K562 (cell line): Measurements from ENCODE around the gene PRDX3. TPM values are rescaled to one million over a fixed set of nuclear protein-coding genes. Genes with fewer than 3 reads are reported as not detected.

Source experiments
- FOXM1 ChIP-seq, 2 experiments: fragments of 450-650 bp in 1 of 2; sonication (generic) in 1 of 2; formaldehyde crosslinking in 1 of 2; IDR thresholded peaks; 2 replicates each; pipeline versions ENCODE4 v1.6.1 to v1.9.0; 2017 to 2022; ENCODE audit warnings: low read depth in 2 of 2, mild to moderate bottlenecking in 2 of 2, missing genetic modification reagents in 1 of 2, moderate library complexity in 1 of 2
- GABPA ChIP-seq: fragments of 200-800 bp; sonication (Bioruptor generic); conservative IDR thresholded peaks from 2 replicates; pipeline ENCODE4 v1.6.1; 2016; ENCODE audit warnings: low read depth, missing genetic modification characterization, missing compliant biosample characterization
- GATAD2B ChIP-seq: fragments of 450-650 bp; IDR thresholded peaks from 2 replicates; pipeline ENCODE4 v1.6.1; 2017; ENCODE audit warnings: mild to moderate bottlenecking, borderline replicate concordance
- GTF2E2 ChIP-seq: fragments of 200-800 bp; sonication (Bioruptor generic); IDR thresholded peaks from 2 replicates; pipeline ENCODE4 v1.6.1; 2016; ENCODE audit warnings: missing genetic modification characterization, missing compliant biosample characterization
- HMBOX1 ChIP-seq: sonication (generic); IDR thresholded peaks from 2 replicates; pipeline ENCODE4 v1.6.1; 2016
- MAFK ChIP-seq: IDR thresholded peaks from 2 replicates; pipeline ENCODE4 v1.6.1; 2011; ENCODE audit warnings: low read length, improper control_type of control experiment
- MXD1 ChIP-seq: fragments of 250-450 bp; sonication (Bioruptor Pico); IDR thresholded peaks from 2 replicates; pipeline ENCODE4 v1.8.0; 2021; ENCODE audit warnings: borderline replicate concordance, mild to moderate bottlenecking, moderate library complexity; ENCODE audit not compliant: poor library complexity, severe bottlenecking
- RBBP5 ChIP-seq: fragments of 200-600 bp; sonication (generic); IDR thresholded peaks from 2 replicates; pipeline ENCODE4 v1.6.1; 2012; ENCODE audit warnings: borderline replicate concordance, mild to moderate bottlenecking, low read length, control low read depth, inconsistent platforms; ENCODE audit not compliant: insufficient read depth, poor library complexity, severe bottlenecking
- ZBTB11 ChIP-seq, 3 experiments: fragments of 200-800 bp in 1 of 3; fragments of 250-450 bp in 1 of 3; fragments of 450-650 bp in 1 of 3; sonication (Bioruptor Pico) in 1 of 3; sonication (Bioruptor generic) in 1 of 3; formaldehyde crosslinking in 1 of 3; IDR thresholded peaks; 2 replicates each; pipeline versions ENCODE4 v1.6.1 to v1.8.0; 2016 to 2022; ENCODE audit warnings: mild to moderate bottlenecking in 2 of 3, missing genetic modification characterization in 2 of 3, missing compliant biosample characterization in 1 of 3, moderate library complexity in 1 of 3
- ZNF121 ChIP-seq: sonication (generic); formaldehyde crosslinking; conservative IDR thresholded peaks from 2 replicates; pipeline ENCODE4 v1.8.0; 2022; ENCODE audit warnings: missing genetic modification reagents
- ZNF24 ChIP-seq: fragments of 450-650 bp; IDR thresholded peaks from 2 replicates; pipeline ENCODE4 v1.6.1; 2016
- ZNF436 ChIP-seq: fragments of 250-450, 450-650 bp; sonication (Bioruptor Pico); formaldehyde crosslinking; IDR thresholded peaks from 2 replicates; pipeline ENCODE4 v1.7.0; 2020; ENCODE audit warnings: mild to moderate bottlenecking
- ZNF77 ChIP-seq: fragments of 250-450 bp; sonication (Bioruptor Pico); IDR thresholded peaks from 2 replicates; pipeline ENCODE4 v1.5.0; 2020
- polyA plus RNA-seq, 8 experiments: library from polyadenylated mRNA; depleted of rRNA in 4 of 8; stranded (reverse) in 5 of 8; unstranded in 3 of 8; fragments of >200 nt; fragmentation: Nextera tagmentation in 2 of 8; fragmentation: Illumina TruSeq in 1 of 8; extraction: Ambion mirVana in 2 of 8; extraction: Trizol in 1 of 8; gene quantifications; 2 replicates each; pipeline versions ENCODE4 v1.2.1 to v1.2.3, GENCODE V29; 2011 to 2014; ENCODE audit warnings: inconsistent platforms in 1 of 8, missing spikeins in 1 of 8
- total RNA-seq, 7 experiments: library from RNA; depleted of rRNA in 6 of 7; stranded (reverse); fragments of >200 nt in 6 of 7; fragmentation: Illumina TruSeq in 2 of 7; extraction: Trizol in 2 of 7; gene quantifications; 2 replicates each; pipeline versions ENCODE4 v1.2.1 to v1.2.3, GENCODE V29; 2011 to 2021; ENCODE audit warnings: low replicate concordance in 1 of 7
- TF ChIP-seq, protein P1 (sequence below): sonication (generic); formaldehyde crosslinking; IDR thresholded peaks from 2 replicates; pipeline ENCODE4 v1.8.1; 2022; ENCODE audit warnings: missing genetic modification reagents
- TF ChIP-seq, protein P2 (sequence below): IDR thresholded peaks from 2 replicates; pipeline ENCODE4 v1.6.1; 2016; ENCODE audit warnings: missing genetic modification characterization, missing compliant biosample characterization
- TF ChIP-seq, protein P3 (sequence below): fragments of 250-450 bp; sonication (Bioruptor Pico); IDR thresholded peaks from 2 replicates; pipeline ENCODE4 v1.8.0; 2022; ENCODE audit warnings: moderate library complexity, mild to moderate bottlenecking, inconsistent platforms

Gene PRDX3
- total and polyA plus RNA-seq, 9 of the 15 experiments (the other 6 are each of a cell fraction or from before 2014, with no cell fraction given) = 122 to 994 (median 173) TPM

DNA sequence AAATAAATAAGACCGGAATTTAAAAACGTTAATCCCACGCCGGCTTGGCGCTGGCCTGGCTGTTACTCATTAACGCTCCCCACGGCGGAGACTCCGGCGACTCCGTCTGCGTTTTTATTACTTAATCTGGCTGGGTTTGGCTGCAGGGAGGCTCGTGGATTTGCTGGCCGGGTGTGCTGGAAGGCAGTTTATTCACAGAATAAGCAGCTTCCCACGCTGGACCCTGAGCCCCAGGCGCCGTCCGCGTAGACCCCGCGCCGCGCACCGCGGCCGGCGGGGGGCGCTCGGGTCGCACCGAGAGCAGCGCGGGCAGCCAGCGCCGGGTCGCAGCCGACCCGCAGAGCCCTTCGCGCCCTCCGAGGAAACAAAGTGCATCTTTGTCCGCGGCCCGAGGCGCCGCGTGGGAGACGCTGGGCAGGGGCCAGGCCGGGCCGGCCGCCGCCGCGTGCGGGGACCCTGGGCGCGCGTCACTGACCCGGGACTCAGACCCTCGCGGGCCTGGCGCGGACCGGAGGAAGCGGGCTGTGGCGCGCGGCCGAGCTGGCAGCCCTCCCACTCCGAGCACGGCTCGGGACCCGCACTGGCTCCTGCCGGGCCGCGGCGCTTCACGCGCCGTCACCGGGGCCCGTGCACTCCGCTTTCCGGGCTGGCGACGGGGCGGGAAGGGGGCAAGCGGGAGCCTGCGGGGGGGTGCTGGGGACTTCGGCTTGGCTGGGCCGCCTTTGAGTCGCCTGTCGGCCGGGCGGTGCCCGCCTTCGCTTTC lies 28.2 kb upstream of the PRDX3 start (continued):
- TF ChIP-seq, protein P1, sequence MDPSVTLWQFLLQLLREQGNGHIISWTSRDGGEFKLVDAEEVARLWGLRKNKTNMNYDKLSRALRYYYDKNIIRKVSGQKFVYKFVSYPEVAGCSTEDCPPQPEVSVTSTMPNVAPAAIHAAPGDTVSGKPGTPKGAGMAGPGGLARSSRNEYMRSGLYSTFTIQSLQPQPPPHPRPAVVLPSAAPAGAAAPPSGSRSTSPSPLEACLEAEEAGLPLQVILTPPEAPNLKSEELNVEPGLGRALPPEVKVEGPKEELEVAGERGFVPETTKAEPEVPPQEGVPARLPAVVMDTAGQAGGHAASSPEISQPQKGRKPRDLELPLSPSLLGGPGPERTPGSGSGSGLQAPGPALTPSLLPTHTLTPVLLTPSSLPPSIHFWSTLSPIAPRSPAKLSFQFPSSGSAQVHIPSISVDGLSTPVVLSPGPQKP = no peak
- TF ChIP-seq, protein P2, sequence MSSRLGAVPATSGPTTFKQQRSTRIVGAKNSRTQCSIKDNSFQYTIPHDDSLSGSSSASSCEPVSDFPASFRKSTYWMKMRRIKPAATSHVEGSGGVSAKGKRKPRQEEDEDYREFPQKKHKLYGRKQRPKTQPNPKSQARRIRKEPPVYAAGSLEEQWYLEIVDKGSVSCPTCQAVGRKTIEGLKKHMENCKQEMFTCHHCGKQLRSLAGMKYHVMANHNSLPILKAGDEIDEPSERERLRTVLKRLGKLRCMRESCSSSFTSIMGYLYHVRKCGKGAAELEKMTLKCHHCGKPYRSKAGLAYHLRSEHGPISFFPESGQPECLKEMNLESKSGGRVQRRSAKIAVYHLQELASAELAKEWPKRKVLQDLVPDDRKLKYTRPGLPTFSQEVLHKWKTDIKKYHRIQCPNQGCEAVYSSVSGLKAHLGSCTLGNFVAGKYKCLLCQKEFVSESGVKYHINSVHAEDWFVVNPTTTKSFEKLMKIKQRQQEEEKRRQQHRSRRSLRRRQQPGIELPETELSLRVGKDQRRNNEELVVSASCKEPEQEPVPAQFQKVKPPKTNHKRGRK (tag) = no peak
- TF ChIP-seq ZBTB11 (CRISPR knock-in tag; IDR thresholded peaks at IDR 0.05) (0 out of 6 replicates have a peak, but pooled peaks of 1 of the 3 experiments have one; percentile 21), MAFK (no peak), GABPA (tag) (peak; percentile 21), GTF2E2 (tag) (0 out of 2 replicates have a peak, but pooled peaks have one; percentile 30), ZNF436 (CRISPR knock-in tag) (no peak), ZNF121 (CRISPR knock-in tag) (no peak), HMBOX1 (no peak), ZNF24 (no peak), ZNF77 (CRISPR knock-in tag) (no peak), FOXM1 (IDR thresholded peaks at IDR 0.05; ENCODE audit: low read depth) (no peak), FOXM1 (CRISPR knock-in tag; IDR thresholded peaks at IDR 0.05; ENCODE audit: low read depth) (no peak), MXD1 (CRISPR knock-in tag) (no peak), RBBP5 (peak; percentile 55), GATAD2B (peak; percentile 67; the same call in 1 of the 2 replicates)
- TF ChIP-seq, protein P3, sequence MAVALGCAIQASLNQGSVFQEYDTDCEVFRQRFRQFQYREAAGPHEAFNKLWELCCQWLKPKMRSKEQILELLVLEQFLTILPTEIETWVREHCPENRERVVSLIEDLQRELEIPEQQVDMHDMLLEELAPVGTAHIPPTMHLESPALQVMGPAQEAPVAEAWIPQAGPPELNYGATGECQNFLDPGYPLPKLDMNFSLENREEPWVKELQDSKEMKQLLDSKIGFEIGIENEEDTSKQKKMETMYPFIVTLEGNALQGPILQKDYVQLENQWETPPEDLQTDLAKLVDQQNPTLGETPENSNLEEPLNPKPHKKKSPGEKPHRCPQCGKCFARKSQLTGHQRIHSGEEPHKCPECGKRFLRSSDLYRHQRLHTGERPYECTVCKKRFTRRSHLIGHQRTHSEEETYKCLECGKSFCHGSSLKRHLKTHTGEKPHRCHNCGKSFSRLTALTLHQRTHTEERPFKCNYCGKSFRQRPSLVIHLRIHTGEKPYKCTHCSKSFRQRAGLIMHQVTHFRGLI = no peak
